ENCODE measurements around the gene NINL. TPM values are rescaled to one million over a fixed set of nuclear protein-coding genes. Genes with fewer than 3 reads are reported as not detected.

Gene NINL
- total RNA-seq, 1 experiment from 2014 or later = 13.6 TPM

DNA sequence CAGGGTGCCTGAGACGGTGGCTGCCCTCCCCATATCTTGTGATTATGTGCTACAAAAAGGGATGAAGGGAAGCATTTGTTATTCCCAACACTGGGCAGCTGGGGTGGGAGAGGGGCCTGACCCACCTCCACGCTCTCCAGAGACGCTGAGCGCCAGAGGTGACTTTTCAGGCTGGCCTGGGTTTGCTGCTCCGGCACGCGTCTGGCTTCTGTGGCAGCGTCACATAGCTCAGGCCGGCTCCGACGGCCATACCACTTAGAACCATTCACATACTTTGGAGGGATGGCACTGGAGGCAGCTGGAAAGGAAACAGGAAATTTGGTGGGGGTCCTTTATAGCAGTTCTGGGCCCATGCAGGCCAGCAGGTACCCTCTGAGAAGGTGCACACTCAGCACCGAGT, 72.6 kb downstream of the NINL start:
- intact Hi-C loops (cut with micrococcal nuclease; ENCODE audit: unreplicated experiment) = no loop called here
- Histone ChIP-seq H3K9me3 (peaks cover 22% of the 10 kb centered on the region), H3K27me3 (replicated peaks; ENCODE audit: control insufficient read depth, insufficient read depth, low read length) (no peaks in the 10 kb centered on the region), H3K4me3 (ENCODE audit: low read depth, low read length) (no peak overlapping the region), H3K4me1 (no peaks in the 10 kb centered on the region), H3K36me3 (ENCODE audit: control insufficient read depth, insufficient read depth, low read length) (no peaks in the 10 kb centered on the region)
- Mint-ChIP-seq H3K27me3 (ENCODE audit: insufficient read depth, unreplicated experiment) (no peaks in the 10 kb centered on the region), H3K4me1 (ENCODE audit: low read depth, unreplicated experiment) (no peaks in the 10 kb centered on the region), H3K27ac (ENCODE audit: unreplicated experiment) (no peak overlapping the region), H3K9me3 (ENCODE audit: unreplicated experiment) (peaks cover 26% of the 10 kb centered on the region), H3K36me3 (ENCODE audit: insufficient read depth, unreplicated experiment) (peaks cover 33% of the 10 kb centered on the region), H3K4me3 (ENCODE audit: unreplicated experiment) (no peak overlapping the region)
- ChIA-PET CTCF (no interaction called here), POLR2A (no interaction called here)
- no peak for DNase-seq
- TF ChIP-seq, protein P1, sequence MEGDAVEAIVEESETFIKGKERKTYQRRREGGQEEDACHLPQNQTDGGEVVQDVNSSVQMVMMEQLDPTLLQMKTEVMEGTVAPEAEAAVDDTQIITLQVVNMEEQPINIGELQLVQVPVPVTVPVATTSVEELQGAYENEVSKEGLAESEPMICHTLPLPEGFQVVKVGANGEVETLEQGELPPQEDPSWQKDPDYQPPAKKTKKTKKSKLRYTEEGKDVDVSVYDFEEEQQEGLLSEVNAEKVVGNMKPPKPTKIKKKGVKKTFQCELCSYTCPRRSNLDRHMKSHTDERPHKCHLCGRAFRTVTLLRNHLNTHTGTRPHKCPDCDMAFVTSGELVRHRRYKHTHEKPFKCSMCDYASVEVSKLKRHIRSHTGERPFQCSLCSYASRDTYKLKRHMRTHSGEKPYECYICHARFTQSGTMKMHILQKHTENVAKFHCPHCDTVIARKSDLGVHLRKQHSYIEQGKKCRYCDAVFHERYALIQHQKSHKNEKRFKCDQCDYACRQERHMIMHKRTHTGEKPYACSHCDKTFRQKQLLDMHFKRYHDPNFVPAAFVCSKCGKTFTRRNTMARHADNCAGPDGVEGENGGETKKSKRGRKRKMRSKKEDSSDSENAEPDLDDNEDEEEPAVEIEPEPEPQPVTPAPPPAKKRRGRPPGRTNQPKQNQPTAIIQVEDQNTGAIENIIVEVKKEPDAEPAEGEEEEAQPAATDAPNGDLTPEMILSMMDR (IDR thresholded peaks at IDR 0.05; ENCODE audit: insufficient read depth in 1 of 2, low read depth in 1 of 2, low read length in 1 of 2, severe bottlenecking in 1 of 2, unreplicated experiment in 1 of 2) = no peak
- no TSS peak for BruUV-seq (replicated peaks)

- Mint-ChIP-seq H3K4me1 (ENCODE audit: low read depth, unreplicated experiment) (no peaks in the 10 kb centered on the region), H3K27ac (ENCODE audit: unreplicated experiment) (no peak overlapping the region), H3K36me3 (ENCODE audit: insufficient read depth, unreplicated experiment) (peaks cover 26% of the 10 kb centered on the region), H3K4me3 (ENCODE audit: unreplicated experiment) (no peak overlapping the region), H3K27me3 (ENCODE audit: insufficient read depth, unreplicated experiment) (no peaks in the 10 kb centered on the region), H3K9me3 (ENCODE audit: unreplicated experiment) (peaks cover 26% of the 10 kb centered on the region)
- H3K4me1 ChIP-seq = no peaks in the 10 kb centered on the region
- TF ChIP-seq, protein P1 (IDR thresholded peaks at IDR 0.05; ENCODE audit: insufficient read depth in 1 of 2, low read depth in 1 of 2, low read length in 1 of 2, severe bottlenecking in 1 of 2, unreplicated experiment in 1 of 2) = no peak
- no peak overlapping the region for H3K4me3 ChIP-seq (ENCODE audit: low read depth, low read length)
- intact Hi-C loops (cut with micrococcal nuclease; ENCODE audit: unreplicated experiment) = no loop called here
- no peaks in the 10 kb centered on the region for H3K36me3 ChIP-seq (ENCODE audit: control insufficient read depth, insufficient read depth, low read length)
- ChIA-PET CTCF (no interaction called here), POLR2A (no interaction called here)
- no peak for DNase-seq
- peaks cover 22% of the 10 kb centered on the region for H3K9me3 ChIP-seq
- no TSS peak for BruUV-seq (replicated peaks)
- no peaks in the 10 kb centered on the region for H3K27me3 ChIP-seq (replicated peaks; ENCODE audit: control insufficient read depth, insufficient read depth, low read length)
Measured at GRCh38 chr20:25511183-25511582, 74.1 kb downstream of the NINL start.

DNA sequence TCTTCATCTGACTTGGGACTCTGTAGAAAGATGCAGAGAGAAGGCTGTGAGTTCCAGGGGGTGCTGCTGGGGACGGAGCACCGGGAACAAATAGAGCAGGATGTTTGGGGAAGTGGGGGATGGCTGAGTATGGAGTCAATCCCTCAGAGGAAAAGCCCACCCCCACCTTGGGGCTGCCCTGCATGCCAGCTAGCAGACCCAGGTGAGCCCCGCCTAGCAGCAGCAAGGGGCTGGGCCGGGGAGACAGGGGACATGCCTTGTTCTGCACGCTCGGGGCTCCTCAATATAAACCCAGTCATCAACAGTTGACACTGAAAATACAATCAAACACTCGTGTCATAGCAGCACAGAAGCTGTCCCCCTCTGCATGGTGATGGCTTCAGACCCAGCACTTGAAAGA, 74.6 kb downstream of the NINL start:
- H3K36me3 ChIP-seq (ENCODE audit: control insufficient read depth, insufficient read depth, low read length) = no peaks in the 10 kb centered on the region
- intact Hi-C loops (cut with micrococcal nuclease; ENCODE audit: unreplicated experiment) = no loop called here
- no peak for DNase-seq
- Mint-ChIP-seq H3K4me1 (ENCODE audit: low read depth, unreplicated experiment) (no peaks in the 10 kb centered on the region), H3K27me3 (ENCODE audit: insufficient read depth, unreplicated experiment) (no peaks in the 10 kb centered on the region), H3K27ac (ENCODE audit: unreplicated experiment) (no peak overlapping the region), H3K9me3 (ENCODE audit: unreplicated experiment) (peaks cover 22% of the 10 kb centered on the region), H3K36me3 (ENCODE audit: insufficient read depth, unreplicated experiment) (peaks cover 21% of the 10 kb centered on the region), H3K4me3 (ENCODE audit: unreplicated experiment) (no peak overlapping the region)
- CTCF ChIA-PET = no interaction called here
- no peaks in the 10 kb centered on the region for H3K27me3 ChIP-seq (replicated peaks; ENCODE audit: control insufficient read depth, insufficient read depth, low read length)
- no peak overlapping the region for H3K4me3 ChIP-seq (ENCODE audit: low read depth, low read length)
- peaks cover 21% of the 10 kb centered on the region for H3K9me3 ChIP-seq
- no peaks in the 10 kb centered on the region for H3K4me1 ChIP-seq
- no TSS peak for BruUV-seq (replicated peaks)
- POLR2A ChIA-PET = no interaction called here
- TF ChIP-seq, protein P1 (IDR thresholded peaks at IDR 0.05; ENCODE audit: insufficient read depth in 1 of 2, low read depth in 1 of 2, low read length in 1 of 2, severe bottlenecking in 1 of 2, unreplicated experiment in 1 of 2) = no peak
